Body of pancreas (tissue), 4 donors: ENCODE results near the gene STX1B.

ENCODE experiments used
- POLR2A ChIP-seq, 3 donors: fragments of 450-650 bp; IDR thresholded peaks; one replicate each; pipeline ENCODE4 v1.6.1; 2016; ENCODE audit warnings: antibody characterized with exemption in 3 of 3, mild to moderate bottlenecking in 2 of 3
- TF ChIP-seq, protein P1 (sequence below), 7 experiments: fragments of 450-650 bp in 4 of 7; fragments of 200-600 bp in 3 of 7; sonication (generic) in 3 of 7; IDR thresholded peaks; one replicate each; pipeline ENCODE4 v1.5.1; 2016 to 2019; ENCODE audit warnings: antibody characterized with exemption in 7 of 7

DNA sequence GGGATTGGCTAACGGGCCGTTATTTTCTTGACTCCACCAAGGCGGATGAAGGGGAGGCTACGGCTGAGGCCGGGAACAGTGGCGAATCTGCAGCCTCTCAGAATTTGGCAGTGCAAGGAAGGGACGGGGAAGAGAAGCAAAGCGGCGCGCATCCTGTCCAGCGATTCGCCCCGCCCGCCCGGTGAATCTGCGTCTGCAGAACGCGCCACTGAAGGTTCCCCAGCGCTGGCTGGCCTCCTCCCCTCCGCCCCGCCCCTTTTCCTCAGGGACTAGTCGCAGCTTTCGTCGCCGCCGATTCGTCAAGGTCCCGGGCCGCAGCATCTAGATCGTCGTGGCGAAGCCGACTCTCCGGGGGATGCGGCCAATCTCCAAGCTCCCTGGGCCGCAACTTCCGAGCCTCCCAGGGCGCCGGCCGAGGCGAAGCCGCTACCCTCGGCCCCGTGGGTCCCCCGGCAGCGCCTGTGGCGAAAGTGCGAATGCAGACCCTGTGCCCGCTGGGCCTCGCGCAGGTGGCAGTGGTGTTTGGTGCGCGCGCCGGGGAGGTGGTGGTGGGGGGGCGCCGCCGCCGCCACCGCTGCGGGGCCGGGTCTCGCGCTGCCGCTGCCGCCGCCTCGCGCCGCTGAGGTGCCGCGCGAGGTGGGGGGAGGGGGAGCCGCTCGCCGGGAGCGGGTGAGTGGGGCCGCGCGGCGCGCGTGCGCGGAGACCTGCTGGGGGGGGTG lies 52.8 kb downstream of the STX1B start, which contains the start of gene SETD1A:
- TF ChIP-seq POLR2A (IDR thresholded peaks at IDR 0.05) = peak; percentile 25 to 65 (median 50)
- TF ChIP-seq, protein P1, sequence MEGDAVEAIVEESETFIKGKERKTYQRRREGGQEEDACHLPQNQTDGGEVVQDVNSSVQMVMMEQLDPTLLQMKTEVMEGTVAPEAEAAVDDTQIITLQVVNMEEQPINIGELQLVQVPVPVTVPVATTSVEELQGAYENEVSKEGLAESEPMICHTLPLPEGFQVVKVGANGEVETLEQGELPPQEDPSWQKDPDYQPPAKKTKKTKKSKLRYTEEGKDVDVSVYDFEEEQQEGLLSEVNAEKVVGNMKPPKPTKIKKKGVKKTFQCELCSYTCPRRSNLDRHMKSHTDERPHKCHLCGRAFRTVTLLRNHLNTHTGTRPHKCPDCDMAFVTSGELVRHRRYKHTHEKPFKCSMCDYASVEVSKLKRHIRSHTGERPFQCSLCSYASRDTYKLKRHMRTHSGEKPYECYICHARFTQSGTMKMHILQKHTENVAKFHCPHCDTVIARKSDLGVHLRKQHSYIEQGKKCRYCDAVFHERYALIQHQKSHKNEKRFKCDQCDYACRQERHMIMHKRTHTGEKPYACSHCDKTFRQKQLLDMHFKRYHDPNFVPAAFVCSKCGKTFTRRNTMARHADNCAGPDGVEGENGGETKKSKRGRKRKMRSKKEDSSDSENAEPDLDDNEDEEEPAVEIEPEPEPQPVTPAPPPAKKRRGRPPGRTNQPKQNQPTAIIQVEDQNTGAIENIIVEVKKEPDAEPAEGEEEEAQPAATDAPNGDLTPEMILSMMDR (IDR thresholded peaks at IDR 0.05) = peak in 3 of 7 experiments; percentile 16 to 42 (median 24)
